Trophoblast cell (in vitro differentiated cells and primary cell): ENCODE data around the gene SGSM2.
A peak's percentile ranks its signal among the peaks of the same experiment; 100 is the strongest.

ENCODE experiments used
- DNase-seq, 2 donors: peaks; one replicate each; pipeline ENCODE4 v3.0.0-alpha.2; 2016
- H2AFZ ChIP-seq: 2 replicates; pipeline ENCODE4 v1.6.1; 2013; ENCODE audit warnings: low read length, moderate library complexity, mild to moderate bottlenecking; ENCODE audit not compliant: insufficient read depth, poor library complexity
- H2AK5ac ChIP-seq: 2 replicates; pipeline ENCODE4 v1.6.1; 2013; ENCODE audit warnings: mild to moderate bottlenecking, low read length
- H2BK120ac ChIP-seq: 2 replicates; pipeline ENCODE4 v1.6.1; 2013; ENCODE audit warnings: low read length, mild to moderate bottlenecking, moderate library complexity; ENCODE audit not compliant: insufficient read depth, poor library complexity
- H2BK12ac ChIP-seq: 2 replicates; pipeline ENCODE4 v1.6.1; 2013; ENCODE audit warnings: mild to moderate bottlenecking, low read length, moderate library complexity
- H2BK5ac ChIP-seq: 2 replicates; pipeline ENCODE4 v1.6.1; 2013; ENCODE audit warnings: low read length, low read depth, moderate library complexity, mild to moderate bottlenecking; ENCODE audit not compliant: poor library complexity
- H3K14ac ChIP-seq: 2 replicates; pipeline ENCODE4 v1.6.1; 2013; ENCODE audit warnings: mild to moderate bottlenecking, low read length
- H3K18ac ChIP-seq: 2 replicates; pipeline ENCODE4 v1.6.1; 2013; ENCODE audit warnings: mild to moderate bottlenecking, low read length
- H3K23ac ChIP-seq: 2 replicates; pipeline ENCODE4 v1.6.1; 2013; ENCODE audit warnings: low read length
- H3K27ac ChIP-seq: 2 replicates; pipeline ENCODE4 v1.5.1; 2013; ENCODE audit warnings: low read depth, mild to moderate bottlenecking, inconsistent platforms, low read length, moderate library complexity
- H3K27me3 ChIP-seq: 2 replicates; pipeline ENCODE4 v1.6.1; 2013; ENCODE audit warnings: inconsistent platforms, mild to moderate bottlenecking, low read length, moderate library complexity; ENCODE audit not compliant: insufficient read depth
- H3K36me3 ChIP-seq, 2 experiments: 1 replicate in 1 of 2; 2 replicates in 1 of 2; pipeline ENCODE4 v1.6.1; 2013; ENCODE audit warnings: low read length in 2 of 2, mild to moderate bottlenecking in 2 of 2, moderate library complexity in 1 of 2; ENCODE audit not compliant: insufficient read depth in 2 of 2, control insufficient read depth in 1 of 2
- H3K4ac ChIP-seq: 2 replicates; pipeline ENCODE4 v1.6.1; 2013; ENCODE audit warnings: low read depth, mild to moderate bottlenecking, low read length, moderate library complexity
- H3K4me1 ChIP-seq, 2 experiments: 1 replicate in 1 of 2; 2 replicates in 1 of 2; pipeline ENCODE4 v1.6.1; 2013; ENCODE audit warnings: low read length in 2 of 2, mild to moderate bottlenecking in 2 of 2, moderate library complexity in 1 of 2; ENCODE audit not compliant: insufficient read depth in 2 of 2, control insufficient read depth in 1 of 2
- H3K4me2 ChIP-seq: 2 replicates; pipeline ENCODE4 v1.6.1; 2013; ENCODE audit warnings: inconsistent platforms, mild to moderate bottlenecking, low read length, moderate library complexity
- H3K4me3 ChIP-seq: 2 replicates; pipeline ENCODE4 v1.5.1; 2013; ENCODE audit warnings: mild to moderate bottlenecking, low read depth, low read length, inconsistent platforms
- H3K79me1 ChIP-seq: one replicate; pipeline ENCODE4 v1.6.1; 2013; ENCODE audit warnings: low read length
- H3K79me2 ChIP-seq: 2 replicates; pipeline ENCODE4 v1.6.1; 2013; ENCODE audit warnings: low read length, mild to moderate bottlenecking; ENCODE audit not compliant: control insufficient read depth, insufficient read depth, poor library complexity
- H3K9ac ChIP-seq: 2 replicates; pipeline ENCODE4 v1.6.1; 2013; ENCODE audit warnings: mild to moderate bottlenecking, low read length
- H3K9me3 ChIP-seq: 2 replicates; pipeline ENCODE4 v1.6.1; 2013; ENCODE audit warnings: low read depth, mild to moderate bottlenecking, control low read depth, inconsistent platforms, low read length; ENCODE audit not compliant: insufficient read depth
- H4K12ac ChIP-seq: 2 replicates; pipeline ENCODE4 v1.6.1; 2013; ENCODE audit warnings: low read depth, mild to moderate bottlenecking, low read length, moderate library complexity
- H4K8ac ChIP-seq: 2 replicates; pipeline ENCODE4 v1.6.1; 2013; ENCODE audit warnings: low read depth, mild to moderate bottlenecking, low read length, moderate library complexity
- H4K91ac ChIP-seq: one replicate; pipeline ENCODE4 v1.6.1; 2013; ENCODE audit warnings: low read depth, mild to moderate bottlenecking, low read length, moderate library complexity
- WGBS: extraction: QIAGEN DNeasy Blood & Tissue Kit; methylation state at CpG from one replicate; pipeline ENCODE4 v1.1.7; 2013; ENCODE audit warnings: missing lambda C conversion rate; ENCODE audit not compliant: insufficient read length, insufficient coverage; ENCODE audit errors: extremely low coverage; 5-methylcytosine and 5-hydroxymethylcytosine counted together

Gene SGSM2

GRCh38 chr17:2414446-2415064 lies 77.3 kb downstream of the SGSM2 start:
- no peaks in the 10 kb centered on the region for H3K9me3 ChIP-seq
- H3K79me1 ChIP-seq: no peaks in the 10 kb centered on the region
- DNase-seq: no peak
- no peak overlapping the region for H3K18ac ChIP-seq
- peaks cover 0 to 2% of the 10 kb centered on the region in 2 experiments for H3K4me1 ChIP-seq
- H3K9ac ChIP-seq: no peak overlapping the region
- no peak overlapping the region for H4K12ac ChIP-seq
- H4K91ac ChIP-seq: no peak overlapping the region
- no peak overlapping the region for H4K8ac ChIP-seq
- no peaks in the 10 kb centered on the region for H3K27me3 ChIP-seq
- no peak overlapping the region for H2BK5ac ChIP-seq
- H2AFZ ChIP-seq: no peak overlapping the region
- H3K14ac ChIP-seq: no peak overlapping the region
- H3K36me3 ChIP-seq: peaks cover 23 to 25% of the 10 kb centered on the region in 2 experiments
- H3K27ac ChIP-seq: no peak overlapping the region
- no peak overlapping the region for H2BK120ac ChIP-seq
- H3K23ac ChIP-seq: no peak overlapping the region
- WGBS: no CpG with 5 or more reads among the region's 22 CpGs
- no peak overlapping the region for H2BK12ac ChIP-seq
- no peak overlapping the region for H3K4ac ChIP-seq
- H3K4me2 ChIP-seq: no peak overlapping the region
- no peak overlapping the region for H3K4me3 ChIP-seq
- no peaks in the 10 kb centered on the region for H3K79me2 ChIP-seq
- no peak overlapping the region for H2AK5ac ChIP-seq

- Histone ChIP-seq H3K4me3 (no peak overlapping the region), H3K4me1 (peaks cover 0 to 2% of the 10 kb centered on the region in 2 experiments), H3K27me3 (no peaks in the 10 kb centered on the region), H2AK5ac (no peak overlapping the region), H3K4me2 (no peak overlapping the region), H2BK120ac (no peak overlapping the region), H3K36me3 (peaks cover 28 to 30% of the 10 kb centered on the region in 2 experiments), H3K18ac (no peak overlapping the region), H3K4ac (no peak overlapping the region), H4K12ac (no peak overlapping the region), H4K91ac (no peak overlapping the region), H3K79me2 (no peaks in the 10 kb centered on the region), H3K79me1 (no peaks in the 10 kb centered on the region), H3K14ac (no peak overlapping the region), H4K8ac (no peak overlapping the region), H3K9me3 (no peaks in the 10 kb centered on the region), H2BK5ac (no peak overlapping the region), H3K9ac (no peak overlapping the region), H2AFZ (no peak overlapping the region), H3K27ac (no peak overlapping the region), H3K23ac (no peak overlapping the region), H2BK12ac (no peak overlapping the region)
- WGBS: no CpG with 5 or more reads among the region's 9 CpGs
- no peak for DNase-seq
These were observed 77.8 kb downstream of the SGSM2 start for GRCh38 chr17:2415081-2415480.

- peak; percentile 82 to 95 for DNase-seq
- WGBS: no CpG with 5 or more reads among the region's 19 CpGs
- Histone ChIP-seq H4K8ac (no peak overlapping the region), H3K79me1 (no peaks in the 10 kb centered on the region), H3K4me3 (no peak overlapping the region), H2BK12ac (no peak overlapping the region), H2AFZ (no peak overlapping the region), H3K9ac (no peak overlapping the region), H2AK5ac (peak overlapping the region; percentile 35), H3K14ac (no peak overlapping the region), H3K27ac (no peak overlapping the region), H3K18ac (no peak overlapping the region), H3K9me3 (no peaks in the 10 kb centered on the region), H4K12ac (no peak overlapping the region), H2BK5ac (no peak overlapping the region), H3K23ac (no peak overlapping the region), H3K4me2 (no peak overlapping the region), H3K4me1 (peaks cover 0 to 2% of the 10 kb centered on the region in 2 experiments), H3K27me3 (no peaks in the 10 kb centered on the region), H3K36me3 (peaks cover 36 to 37% of the 10 kb centered on the region in 2 experiments), H4K91ac (no peak overlapping the region), H2BK120ac (no peak overlapping the region), H3K79me2 (no peaks in the 10 kb centered on the region), H3K4ac (peak overlapping the region; percentile 10)
These were observed 78.9 kb downstream of the SGSM2 start for GRCh38 chr17:2416010-2416734.

GRCh38 chr17:2418572-2418971 lies 81.3 kb downstream of the SGSM2 start:
- Histone ChIP-seq H2BK120ac (no peak overlapping the region), H2BK12ac (no peak overlapping the region), H3K23ac (no peak overlapping the region), H3K4ac (no peak overlapping the region), H3K4me2 (no peak overlapping the region), H4K91ac (no peak overlapping the region), H2AFZ (no peak overlapping the region), H3K4me3 (no peak overlapping the region), H4K8ac (no peak overlapping the region), H3K14ac (no peak overlapping the region), H3K79me2 (no peaks in the 10 kb centered on the region), H2BK5ac (no peak overlapping the region), H4K12ac (no peak overlapping the region), H3K9ac (no peak overlapping the region), H3K27me3 (no peaks in the 10 kb centered on the region), H3K36me3 (peaks cover 38 to 41% of the 10 kb centered on the region in 2 experiments), H2AK5ac (no peak overlapping the region), H3K9me3 (no peaks in the 10 kb centered on the region), H3K4me1 (no peaks in the 10 kb centered on the region), H3K27ac (no peak overlapping the region), H3K18ac (no peak overlapping the region), H3K79me1 (no peaks in the 10 kb centered on the region)
- WGBS: no CpG with 5 or more reads among the region's 7 CpGs
- DNase-seq: no peak
